HL-60 (cell line): ENCODE data around the gene OPTC.

Source experiments
- POLR2AphosphoS5 ChIP-seq: IDR thresholded peaks from 2 replicates; pipeline ENCODE4 v1.6.1; 2012; ENCODE audit warnings: low read depth
- REST ChIP-seq: IDR thresholded peaks from 2 replicates; pipeline ENCODE4 v1.6.1; 2012; ENCODE audit warnings: low read depth; ENCODE audit not compliant: insufficient replicate concordance
- SPI1 ChIP-seq: IDR thresholded peaks from 2 replicates; pipeline ENCODE4 v1.6.1; 2012; ENCODE audit warnings: low read depth, mild to moderate bottlenecking, borderline replicate concordance
- TF ChIP-seq, protein P1 (sequence below): IDR thresholded peaks from one replicate; pipeline ENCODE4 v1.5.1; 2011; ENCODE audit warnings: low read length, control low read depth, inconsistent platforms; ENCODE audit not compliant: insufficient read depth

DNA sequence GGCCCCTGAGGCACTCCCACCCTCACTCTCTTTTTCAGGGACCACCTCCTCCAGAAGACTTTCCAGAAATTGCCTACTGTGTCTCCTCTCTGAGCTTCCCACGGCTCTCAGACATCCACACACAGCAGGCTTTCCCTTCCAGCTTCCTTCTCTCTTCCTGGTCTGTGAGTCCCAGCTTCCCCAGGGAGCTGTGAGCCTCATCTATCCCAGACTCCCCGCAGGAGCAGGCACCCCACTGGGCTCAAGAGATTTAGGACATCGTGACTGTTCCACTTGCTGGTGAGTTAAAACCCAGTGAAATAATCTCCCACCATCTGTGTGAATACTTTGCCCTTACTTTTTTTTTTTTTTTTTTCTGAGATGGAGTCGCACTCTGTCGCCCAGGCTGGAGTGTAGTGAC, 40.3 kb upstream of the OPTC start:
- TF ChIP-seq, protein P1, sequence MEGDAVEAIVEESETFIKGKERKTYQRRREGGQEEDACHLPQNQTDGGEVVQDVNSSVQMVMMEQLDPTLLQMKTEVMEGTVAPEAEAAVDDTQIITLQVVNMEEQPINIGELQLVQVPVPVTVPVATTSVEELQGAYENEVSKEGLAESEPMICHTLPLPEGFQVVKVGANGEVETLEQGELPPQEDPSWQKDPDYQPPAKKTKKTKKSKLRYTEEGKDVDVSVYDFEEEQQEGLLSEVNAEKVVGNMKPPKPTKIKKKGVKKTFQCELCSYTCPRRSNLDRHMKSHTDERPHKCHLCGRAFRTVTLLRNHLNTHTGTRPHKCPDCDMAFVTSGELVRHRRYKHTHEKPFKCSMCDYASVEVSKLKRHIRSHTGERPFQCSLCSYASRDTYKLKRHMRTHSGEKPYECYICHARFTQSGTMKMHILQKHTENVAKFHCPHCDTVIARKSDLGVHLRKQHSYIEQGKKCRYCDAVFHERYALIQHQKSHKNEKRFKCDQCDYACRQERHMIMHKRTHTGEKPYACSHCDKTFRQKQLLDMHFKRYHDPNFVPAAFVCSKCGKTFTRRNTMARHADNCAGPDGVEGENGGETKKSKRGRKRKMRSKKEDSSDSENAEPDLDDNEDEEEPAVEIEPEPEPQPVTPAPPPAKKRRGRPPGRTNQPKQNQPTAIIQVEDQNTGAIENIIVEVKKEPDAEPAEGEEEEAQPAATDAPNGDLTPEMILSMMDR: no peak
- TF ChIP-seq POLR2AphosphoS5 (no peak), SPI1 (no peak), REST (no peak)
